T1000 (cell line): ENCODE data around the gene ESPNL.
"Not testable (repeated sequence)": the region's sequence is repeated elsewhere in the genome, so short reads cannot be mapped to it uniquely, and the experiment has no call there.

Source experiments
- DNase-seq: peaks from one replicate; lab custom pipeline; 2025; ENCODE audit warnings: mixed read lengths; lab: John Stamatoyannopoulos, UW

ESPNL gene

GRCh38 chr2:238100049-238100820 is at the start of gene ESPNL:
Gene ESPNL (plus strand): TSS chr2:238100340. CDS start chr2:238100420, 80 bp downstream.
- DNase-seq = no peak

GRCh38 chr2:238053191-238053776 is 46.9 kb upstream of the ESPNL start:
- DNase-seq = no peak

GRCh38 chr2:238055841-238056240 is 44.3 kb upstream of the ESPNL start:
- no peak for DNase-seq

- not testable (repeated sequence) for DNase-seq
These were observed 42.2 kb upstream of the ESPNL start for GRCh38 chr2:238057696-238058575.

GRCh38 chr2:238059505-238059904 is 40.6 kb upstream of the ESPNL start:
- no peak for DNase-seq

- no peak for DNase-seq
These were observed 40.0 kb upstream of the ESPNL start for GRCh38 chr2:238060096-238060541.

- peak; percentile 93 for DNase-seq
These were observed 39.4 kb upstream of the ESPNL start, which contains the start of gene SCLY for GRCh38 chr2:238060542-238061314. Gene SCLY (plus strand): TSS chr2:238061001. CDS start chr2:238061055, 54 bp downstream.

- DNase-seq = no peak
These were observed 38.6 kb upstream of the ESPNL start for GRCh38 chr2:238061315-238062202.

- DNase-seq = no peak
These were observed 36.5 kb upstream of the ESPNL start for GRCh38 chr2:238063414-238064189.

- DNase-seq = no peak
These were observed 35.8 kb upstream of the ESPNL start for GRCh38 chr2:238064376-238064775.

GRCh38 chr2:238065071-238065846 is 34.9 kb upstream of the ESPNL start:
- DNase-seq = no peak

- DNase-seq = no peak
These were observed 33.9 kb upstream of the ESPNL start for GRCh38 chr2:238066218-238066617.

GRCh38 chr2:238066718-238067117 is 33.4 kb upstream of the ESPNL start:
- DNase-seq = not testable (repeated sequence)

- DNase-seq = no peak
These were observed 32.2 kb upstream of the ESPNL start for GRCh38 chr2:238067939-238068338.

GRCh38 chr2:238069021-238069709 is 31.0 kb upstream of the ESPNL start:
- no peak for DNase-seq

GRCh38 chr2:238069877-238070276 is 30.3 kb upstream of the ESPNL start:
- DNase-seq = no peak

GRCh38 chr2:238075397-238075796 is 24.7 kb upstream of the ESPNL start:
- DNase-seq = no peak

- no peak for DNase-seq
These were observed 22.8 kb upstream of the ESPNL start for GRCh38 chr2:238077292-238077691.
